Activated effector memory CD4-positive, alpha-beta T cell treated with Interleukin-2 at 50 U/mL for 16 hours (primary cell): Measurements from ENCODE around the gene SIK3.

Experiments used
- DNase-seq: peaks from one replicate; pipeline ENCODE4 v3.0.0-alpha.2; 2020

The SIK3 gene

GRCh38 chr11:117107701-117108590 is 9.7 kb upstream of the SIK3 start:
- DNase-seq: no peak

DNA sequence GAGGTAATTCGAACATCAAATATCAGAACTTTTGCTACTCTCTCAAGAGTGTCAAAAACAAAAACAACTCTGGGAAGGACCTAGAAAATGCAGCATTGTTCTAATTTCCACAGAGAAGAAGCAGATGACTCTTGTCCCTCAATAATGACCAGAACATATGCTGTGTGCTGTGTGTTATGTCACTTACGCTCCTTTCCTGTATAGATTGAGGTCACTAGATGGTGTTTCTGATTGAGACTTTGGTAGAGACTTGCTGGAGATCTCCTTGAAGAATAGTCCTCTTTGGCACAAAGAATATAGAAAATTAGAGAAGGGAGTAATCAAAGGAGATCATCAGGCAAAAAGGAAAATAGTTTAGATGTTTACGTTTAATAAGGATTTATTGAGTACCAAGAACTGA is 2.3 kb upstream of the SIK3 start:
- DNase-seq: no peak

DNA sequence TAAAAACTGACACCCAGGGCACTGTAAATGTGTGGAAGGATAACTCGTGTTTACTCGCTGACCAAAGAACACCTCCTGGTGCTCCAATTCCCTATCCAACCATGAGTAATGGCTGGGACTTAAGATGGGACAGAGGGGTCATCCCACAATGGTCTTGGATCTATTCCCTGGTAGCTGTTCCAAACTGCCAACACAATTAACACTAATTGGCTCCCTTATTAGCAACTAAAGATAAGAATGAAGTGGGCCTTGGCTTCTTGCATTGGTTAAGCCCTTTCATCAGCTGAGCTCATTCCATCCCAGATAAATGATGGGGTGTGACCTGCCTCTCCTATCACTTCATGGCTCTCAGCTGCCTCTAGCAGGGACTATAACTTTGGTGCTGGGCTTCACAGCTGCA is 1.5 kb upstream of the SIK3 start:
- no peak for DNase-seq

DNA sequence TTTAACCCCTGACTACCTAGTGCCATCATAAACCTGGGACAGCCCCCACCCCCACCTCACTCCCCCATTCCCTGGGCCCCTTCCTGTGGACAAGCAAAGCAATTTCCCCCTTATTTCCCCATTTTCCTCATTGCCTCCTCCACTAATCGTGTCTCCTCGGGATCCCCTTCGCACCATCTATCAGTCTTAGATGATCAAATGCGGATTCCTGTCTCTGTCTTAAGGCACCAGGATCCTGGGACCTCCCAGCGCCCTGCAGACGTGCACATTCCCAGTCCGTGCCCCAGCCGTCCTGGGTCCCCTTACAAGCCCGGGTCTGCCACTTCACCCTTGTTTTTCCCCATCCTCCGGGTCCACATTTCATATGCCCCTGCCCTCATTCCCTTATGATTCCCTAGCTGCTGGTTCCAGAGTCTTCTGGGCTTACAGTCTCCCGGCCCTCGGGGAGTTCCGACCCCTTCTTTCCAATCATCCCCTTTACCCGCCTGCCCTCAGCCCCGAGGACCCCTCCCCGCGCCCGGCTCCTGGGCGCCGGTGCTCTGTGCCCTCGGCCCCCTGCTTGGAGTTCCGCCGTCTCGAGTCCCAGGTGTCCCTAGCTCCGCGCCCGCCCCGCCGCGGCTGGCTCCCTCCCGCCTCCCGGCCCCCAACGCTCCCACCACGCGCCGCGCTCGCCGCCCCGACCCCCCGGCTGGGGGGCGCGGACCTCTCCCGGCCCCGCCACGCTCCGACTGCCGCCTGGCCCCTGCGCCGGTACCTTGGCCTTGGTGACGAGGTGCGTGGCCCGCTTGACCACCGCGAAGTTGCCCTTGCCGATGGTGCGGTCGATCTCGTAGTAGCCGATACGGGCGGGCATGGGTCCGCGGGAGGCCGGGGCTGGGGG is 599 bp downstream of the SIK3 start:
- DNase-seq: peak; percentile 11

DNA sequence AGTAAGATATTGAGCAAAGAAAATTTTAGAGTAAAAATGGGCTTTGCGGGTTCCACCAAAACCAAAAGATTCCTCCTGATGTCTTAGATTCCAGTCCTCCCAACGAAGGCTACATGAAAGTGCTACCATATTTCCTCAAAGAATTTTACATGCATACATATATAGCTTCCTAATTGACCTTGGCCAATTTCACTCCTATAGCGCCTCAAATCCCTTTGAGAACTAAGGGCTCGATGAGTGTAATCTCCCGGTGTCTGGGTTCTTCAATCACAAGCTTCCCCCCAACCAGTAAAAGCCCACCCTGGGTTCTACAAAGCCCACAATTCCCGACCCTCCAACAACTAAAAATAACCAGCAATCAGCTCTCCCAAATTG is 1.2 kb downstream of the SIK3 start:
- DNase-seq: no peak

DNA sequence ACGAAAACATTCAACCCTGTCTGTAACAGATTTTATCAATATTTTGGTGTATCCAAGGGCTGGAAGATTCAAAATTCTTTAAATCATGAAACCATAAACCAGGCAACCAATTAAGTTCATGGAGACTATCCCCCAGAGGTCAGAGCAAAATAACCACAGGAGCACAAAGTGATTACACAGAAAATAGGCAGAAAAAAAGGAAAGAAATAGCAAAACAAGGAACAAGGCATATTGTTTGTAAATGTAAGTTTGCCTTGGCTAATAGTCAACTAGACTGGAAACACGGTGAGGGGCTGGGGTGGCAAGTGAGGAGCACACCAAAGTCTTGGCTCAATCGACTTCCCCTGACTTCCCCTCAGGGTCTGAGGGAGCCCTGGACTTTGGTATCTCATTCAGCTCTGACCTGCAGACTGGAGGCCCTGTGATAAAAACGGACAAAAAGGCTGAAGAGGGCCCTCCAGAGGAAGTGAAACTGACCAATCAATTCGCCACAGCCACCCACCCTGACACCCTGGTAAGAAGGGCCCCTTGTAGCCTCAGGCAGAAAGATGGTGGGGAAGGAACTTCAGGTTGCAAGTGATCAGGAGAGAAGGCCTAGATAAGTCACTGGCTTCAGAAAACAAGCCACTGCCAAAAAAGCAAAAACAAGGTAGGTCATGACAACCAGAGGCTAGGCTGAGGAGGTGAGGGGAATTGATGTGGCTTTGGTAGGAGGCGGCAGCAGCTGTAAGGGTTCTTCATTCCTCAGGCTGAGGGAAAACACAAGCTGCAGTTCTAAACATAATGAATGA is 1.8 kb downstream of the SIK3 start:
- peak; percentile 29 for DNase-seq

- DNase-seq: no peak
Measured at GRCh38 chr11:117095284-117096161, 2.7 kb downstream of the SIK3 start.

DNA sequence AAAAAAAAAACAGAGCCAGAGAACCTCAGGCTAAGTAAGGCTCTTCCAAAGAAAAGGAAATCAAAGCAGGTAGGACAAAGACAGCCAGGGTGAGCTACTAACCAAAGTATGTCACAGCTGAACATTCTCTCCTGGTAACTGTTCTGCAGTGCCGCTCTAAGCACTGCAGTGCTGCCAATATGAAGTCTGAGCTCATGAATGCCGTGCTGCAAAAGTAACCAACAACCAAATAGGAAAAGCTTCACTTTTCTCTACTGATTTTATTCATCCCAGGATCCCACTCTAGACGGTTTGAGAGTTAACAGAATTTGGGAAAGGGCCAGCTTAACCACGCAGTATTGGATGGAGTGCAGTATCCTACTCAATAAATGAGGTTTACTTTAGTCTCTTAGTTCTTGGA is 3.5 kb downstream of the SIK3 start:
- DNase-seq: no peak

- DNase-seq: no peak
Measured at GRCh38 chr11:117092951-117093590, 5.2 kb downstream of the SIK3 start.

DNA sequence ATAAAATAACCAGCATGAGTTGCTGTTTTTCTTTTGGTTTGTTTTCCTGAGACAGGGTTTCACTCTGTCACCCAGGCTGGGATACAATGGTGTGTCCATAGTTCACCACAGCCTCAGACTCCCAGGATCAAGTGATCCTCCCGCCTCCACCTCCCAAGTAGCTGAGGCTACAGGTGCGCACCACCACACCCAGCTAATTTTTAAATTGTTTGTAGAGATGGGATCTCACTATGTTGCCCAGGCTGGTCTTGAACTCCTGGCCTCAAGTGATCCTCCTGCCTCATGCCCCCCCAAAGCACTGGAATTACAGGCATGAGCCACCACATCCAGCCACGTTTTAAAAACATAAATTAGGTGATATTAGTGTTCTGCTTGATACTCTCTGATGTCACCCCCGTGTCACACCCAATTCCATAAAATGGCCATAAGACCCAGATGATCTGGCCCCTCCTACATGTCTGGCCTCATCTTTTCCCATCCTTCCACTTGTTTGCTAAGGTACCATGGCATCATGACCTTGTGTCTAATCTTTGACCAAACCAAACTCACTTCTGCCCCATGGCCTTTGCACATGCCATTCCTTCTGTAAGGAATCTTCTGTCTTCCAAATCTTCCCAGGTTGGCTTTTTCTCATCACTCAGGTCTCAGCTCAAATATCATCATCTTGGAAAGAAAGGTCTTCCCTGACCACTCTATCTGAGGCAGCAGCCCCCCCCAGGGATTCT is 6.3 kb downstream of the SIK3 start:
- DNase-seq: no peak

GRCh38 chr11:117090111-117090706 is 8.0 kb downstream of the SIK3 start:
- no peak for DNase-seq

DNA sequence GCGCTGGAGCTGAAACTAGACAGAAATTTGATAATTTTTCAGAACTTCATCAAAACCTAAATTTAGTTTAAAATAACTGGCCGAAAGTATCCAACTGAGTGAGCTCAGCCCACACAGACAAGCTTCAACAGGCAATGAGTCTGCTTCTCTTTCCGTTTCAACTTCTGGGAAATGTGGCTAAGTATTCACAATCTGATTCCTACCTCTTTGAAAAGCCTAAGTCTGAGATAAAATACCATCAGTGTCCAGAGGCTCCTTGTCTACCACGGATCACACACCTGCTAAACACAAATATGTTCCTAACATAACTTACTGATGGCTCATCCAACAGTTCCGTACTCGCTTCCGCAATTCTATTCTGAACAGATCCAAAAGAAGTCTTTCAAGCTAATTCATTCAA is 8.5 kb downstream of the SIK3 start:
- no peak for DNase-seq

DNA sequence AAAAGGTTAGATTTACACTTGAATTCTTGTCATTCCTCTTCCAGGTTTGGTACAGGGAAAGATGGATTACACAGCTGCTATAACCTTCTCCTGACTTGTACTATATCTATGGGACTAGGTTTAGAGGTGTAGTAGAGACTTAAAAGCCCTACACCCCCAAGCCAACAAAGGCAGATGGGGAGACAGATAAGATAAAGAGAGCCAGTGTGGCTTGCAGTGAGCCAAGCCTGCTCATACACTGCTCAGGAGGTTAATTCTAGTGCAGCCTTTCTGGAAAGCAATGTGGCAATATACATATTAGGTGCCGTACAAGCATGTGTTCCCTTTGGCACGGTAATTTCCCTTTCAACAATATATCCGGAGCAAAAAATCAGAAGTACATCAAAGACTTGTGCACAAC is 10.8 kb downstream of the SIK3 start:
- no peak for DNase-seq

DNA sequence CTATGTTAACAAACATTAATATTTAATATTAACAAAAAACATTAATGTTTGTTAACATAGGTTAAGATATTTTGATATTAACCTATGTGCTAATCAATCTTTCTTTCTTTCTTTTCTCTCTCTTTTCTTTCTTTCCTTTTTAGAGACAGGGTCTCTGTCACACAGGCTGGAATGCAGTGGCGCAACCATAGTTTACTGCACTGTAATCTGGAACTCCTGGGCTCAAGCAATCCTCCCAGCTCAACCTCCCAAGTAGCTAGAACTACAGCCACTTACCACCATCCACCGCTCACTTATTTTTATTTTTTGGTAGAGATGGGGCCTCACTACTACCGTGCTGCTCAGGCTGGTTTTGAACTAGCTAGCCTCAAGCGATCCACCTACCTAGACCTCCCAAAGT is 13.2 kb downstream of the SIK3 start:
- DNase-seq: no peak

- DNase-seq: no peak
Measured at GRCh38 chr11:117083011-117083935, 15.0 kb downstream of the SIK3 start.

DNA sequence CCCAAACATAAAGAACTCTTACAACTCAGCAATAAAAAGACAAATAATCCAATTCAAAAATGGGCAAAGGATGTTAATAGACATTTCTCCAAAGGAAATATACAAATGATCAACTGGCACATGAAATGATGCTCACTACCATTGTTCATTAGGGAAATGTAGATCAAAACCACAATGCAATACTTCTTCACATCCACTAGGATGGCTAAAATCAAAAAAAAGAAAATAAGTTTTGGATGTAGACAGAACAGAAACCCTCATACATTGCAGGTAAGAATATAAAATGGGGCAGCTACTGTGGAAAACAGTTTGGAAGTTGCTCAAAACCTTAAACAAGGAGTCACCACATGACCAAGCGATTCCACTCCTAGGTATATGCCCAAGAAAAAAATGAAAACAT is 16.3 kb downstream of the SIK3 start:
- DNase-seq: no peak

DNA sequence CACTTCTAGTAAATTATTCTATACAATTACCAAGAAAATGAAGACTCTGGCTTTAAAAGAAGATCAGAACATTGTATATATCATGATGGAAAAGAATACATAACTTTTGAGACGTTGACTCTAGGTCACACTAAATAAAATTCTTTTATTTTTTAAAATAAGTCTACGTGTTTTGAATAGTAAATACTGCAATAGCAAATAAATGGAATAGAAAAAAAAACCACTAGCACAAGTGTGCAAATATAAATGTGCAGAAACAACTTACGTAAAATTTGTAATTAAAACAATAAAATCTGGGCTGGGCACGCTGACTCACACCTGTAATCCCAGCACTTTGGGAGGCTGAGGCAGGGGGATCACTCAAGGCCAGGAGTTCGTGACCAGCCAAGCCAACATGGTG is 17.9 kb downstream of the SIK3 start:
- no peak for DNase-seq

GRCh38 chr11:117076941-117077691 is 21.1 kb downstream of the SIK3 start:
- DNase-seq: no peak

GRCh38 chr11:117075186-117075585 is 23.0 kb downstream of the SIK3 start:
- DNase-seq: no peak
